C1 segment of cervical spinal cord (tissue), 14 donors: ENCODE data around the gene PTPRD.
A peak's percentile ranks its signal among the peaks of the same experiment; 100 is the strongest.

Experiments used
- DNase-seq, 14 donors: peaks; one replicate each; lab custom pipeline; 2025; lab: John Stamatoyannopoulos, UW

PTPRD gene

GRCh38 chr9:8395022-8395421 is 2217.8 kb downstream of the PTPRD start:
- DNase-seq = no peak

- DNase-seq = no peak
Observed at GRCh38 chr9:8394341-8394740, 2218.5 kb downstream of the PTPRD start.

GRCh38 chr9:8392866-8393265 is 2219.9 kb downstream of the PTPRD start:
- DNase-seq = no peak

- DNase-seq = no peak
Observed at GRCh38 chr9:8391566-8391965, 2221.2 kb downstream of the PTPRD start.

GRCh38 chr9:8391132-8391531 is 2221.7 kb downstream of the PTPRD start:
- no peak for DNase-seq

- DNase-seq = no peak
Observed at GRCh38 chr9:8390571-8390970, 2222.2 kb downstream of the PTPRD start.

GRCh38 chr9:8389531-8389930 is 2223.3 kb downstream of the PTPRD start:
- no peak for DNase-seq

- DNase-seq = no peak
Observed at GRCh38 chr9:8388132-8388531, 2224.7 kb downstream of the PTPRD start.

GRCh38 chr9:8384091-8384490 is 2228.7 kb downstream of the PTPRD start:
- DNase-seq = no peak

- DNase-seq = peak in 1 of 14 donors; percentile 9
Observed at GRCh38 chr9:8382777-8383527, 2229.8 kb downstream of the PTPRD start.

- no peak for DNase-seq
Observed at GRCh38 chr9:8382266-8382665, 2230.5 kb downstream of the PTPRD start.

- no peak for DNase-seq
Observed at GRCh38 chr9:8381601-8382000, 2231.2 kb downstream of the PTPRD start.

- no peak for DNase-seq
Observed at GRCh38 chr9:8374471-8374870, 2238.3 kb downstream of the PTPRD start.

GRCh38 chr9:8371686-8372085 is 2241.1 kb downstream of the PTPRD start:
- DNase-seq = no peak

GRCh38 chr9:8366161-8366926 is 2246.5 kb downstream of the PTPRD start:
- peak in 1 of 14 donors; percentile 16 for DNase-seq

GRCh38 chr9:8365466-8366160 is 2247.2 kb downstream of the PTPRD start:
- no peak for DNase-seq

GRCh38 chr9:8365029-8365428 is 2247.8 kb downstream of the PTPRD start:
- no peak for DNase-seq

GRCh38 chr9:8364026-8364752 is 2248.6 kb downstream of the PTPRD start:
- peak in 12 of 14 donors; percentile 4 to 49 (median 28) for DNase-seq

- no peak for DNase-seq
Observed at GRCh38 chr9:8362250-8362649, 2250.6 kb downstream of the PTPRD start.

GRCh38 chr9:8361364-8361763 is 2251.4 kb downstream of the PTPRD start:
- DNase-seq = no peak

GRCh38 chr9:8356406-8356805 is 2256.4 kb downstream of the PTPRD start:
- DNase-seq = no peak

GRCh38 chr9:8351436-8351835 is 2261.4 kb downstream of the PTPRD start:
- DNase-seq = peak in 1 of 14 donors; percentile 31
